H1 (cell line): ENCODE measurements around the gene CABP1. TPM values are rescaled to one million over a fixed set of nuclear protein-coding genes. Genes with fewer than 3 reads are reported as not detected.

Experiments used
- CREB1 ChIP-seq: IDR thresholded peaks from 2 replicates; pipeline ENCODE4 v1.6.1; 2012; ENCODE audit warnings: inconsistent platforms
- TCF12 ChIP-seq: IDR thresholded peaks from 2 replicates; pipeline ENCODE4 v1.6.1; 2011; ENCODE audit warnings: low read depth, mild to moderate bottlenecking, low read length
- USF2 ChIP-seq: IDR thresholded peaks from 2 replicates; pipeline ENCODE4 v1.6.1; 2011; ENCODE audit warnings: low read length, improper control_type of control experiment
- polyA plus RNA-seq, 7 experiments: library from polyadenylated mRNA; depleted of rRNA in 3 of 7; stranded (reverse) in 5 of 7; unstranded in 2 of 7; fragments of >200 nt in 5 of 7; fragments of 200-250 nt in 2 of 7; gene quantifications; 1 replicate in 5 of 7; 2 replicates in 1 of 7; 4 replicates in 1 of 7; pipeline versions ENCODE4 v1.2.1 to v1.2.3, GENCODE V29; 2011 to 2013; ENCODE audit warnings: missing spikeins in 2 of 7, mixed read lengths in 2 of 7
- total RNA-seq: library from RNA; stranded (reverse); fragmentation: NEBNext Ultra II Directional; extraction: Animal tissue kit (Norgen Biotek cat#: 25700); gene quantifications from 2 replicates; pipeline ENCODE4 v1.2.1, GENCODE V29; 2021

Gene CABP1
- total and polyA plus RNA-seq, 2 of the 8 experiments (the other 6 are each of a cell fraction or from before 2014, with no cell fraction given) = 3.9 to 7.4 TPM

GRCh38 chr12:120642826-120643225 is 2.4 kb downstream of the CABP1 start (continued):
- TF ChIP-seq USF2 (no peak), CREB1 (no peak), TCF12 (no peak)
